Esophagus squamous epithelium (tissue), 4 donors: Measurements from ENCODE around the gene DMTF1.

Experiments
- POLR2A ChIP-seq, 4 donors: fragments of 450-650 bp; IDR thresholded peaks; one replicate each; pipeline ENCODE4 v1.6.1; 2017; ENCODE audit warnings: antibody characterized with exemption in 4 of 4, mild to moderate bottlenecking in 4 of 4, moderate library complexity in 3 of 4
- TF ChIP-seq, protein P1 (sequence below), 6 experiments: fragments of 450-650 bp in 4 of 6; fragments of 200-600 bp in 2 of 6; sonication (generic) in 2 of 6; IDR thresholded peaks; one replicate each; pipeline ENCODE4 v1.5.1; 2016 to 2019; ENCODE audit warnings: antibody characterized with exemption in 6 of 6, mild to moderate bottlenecking in 4 of 6, moderate library complexity in 4 of 6

DNA sequence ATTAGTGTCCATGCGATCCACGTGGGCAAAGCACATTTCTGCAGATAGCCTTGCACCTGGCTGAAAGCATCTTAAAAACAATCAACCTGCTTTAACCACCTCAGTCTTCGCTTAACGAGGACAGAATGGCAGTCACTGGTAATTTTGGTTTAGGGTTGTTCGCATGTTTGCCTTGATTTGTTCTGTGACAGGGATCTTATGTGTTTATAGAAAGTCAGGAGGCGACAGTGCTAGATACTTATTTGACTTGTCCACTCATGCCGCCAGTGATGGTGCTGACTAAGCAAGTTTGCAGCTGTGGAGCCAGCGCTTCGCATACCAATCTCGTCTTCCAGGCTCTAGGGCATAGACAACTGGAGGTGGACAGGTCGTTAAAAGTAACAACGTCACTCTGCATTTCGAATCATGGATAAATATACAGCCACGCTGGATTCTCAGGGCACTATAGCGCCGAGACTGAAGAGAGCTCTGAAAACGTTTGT lies 68.5 kb downstream of the DMTF1 start:
- TF ChIP-seq, protein P1, sequence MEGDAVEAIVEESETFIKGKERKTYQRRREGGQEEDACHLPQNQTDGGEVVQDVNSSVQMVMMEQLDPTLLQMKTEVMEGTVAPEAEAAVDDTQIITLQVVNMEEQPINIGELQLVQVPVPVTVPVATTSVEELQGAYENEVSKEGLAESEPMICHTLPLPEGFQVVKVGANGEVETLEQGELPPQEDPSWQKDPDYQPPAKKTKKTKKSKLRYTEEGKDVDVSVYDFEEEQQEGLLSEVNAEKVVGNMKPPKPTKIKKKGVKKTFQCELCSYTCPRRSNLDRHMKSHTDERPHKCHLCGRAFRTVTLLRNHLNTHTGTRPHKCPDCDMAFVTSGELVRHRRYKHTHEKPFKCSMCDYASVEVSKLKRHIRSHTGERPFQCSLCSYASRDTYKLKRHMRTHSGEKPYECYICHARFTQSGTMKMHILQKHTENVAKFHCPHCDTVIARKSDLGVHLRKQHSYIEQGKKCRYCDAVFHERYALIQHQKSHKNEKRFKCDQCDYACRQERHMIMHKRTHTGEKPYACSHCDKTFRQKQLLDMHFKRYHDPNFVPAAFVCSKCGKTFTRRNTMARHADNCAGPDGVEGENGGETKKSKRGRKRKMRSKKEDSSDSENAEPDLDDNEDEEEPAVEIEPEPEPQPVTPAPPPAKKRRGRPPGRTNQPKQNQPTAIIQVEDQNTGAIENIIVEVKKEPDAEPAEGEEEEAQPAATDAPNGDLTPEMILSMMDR (IDR thresholded peaks at IDR 0.05) = no peak
- no peak for TF ChIP-seq POLR2A (IDR thresholded peaks at IDR 0.05)
